ENCODE results near the gene EPHB3. TPM values are rescaled to one million over a fixed set of nuclear protein-coding genes. Genes with fewer than 3 reads are reported as not detected.

Gene EPHB3
- total RNA-seq, 4 donors from 2014 or later = 14.7 to 58.1 (median 33.1) TPM

GRCh38 chr3:184567946-184568559, 6.5 kb downstream of the EPHB3 start:
- peaks cover 56 to 77% (median 58%) of the 10 kb centered on the region in 3 donors for H3K4me1 ChIP-seq
- H3K27me3 ChIP-seq = peaks cover 0 to 16% (median 0%) of the 10 kb centered on the region in 4 donors
- intact Hi-C loops (cut with DNase I) = no loop called here
- peak overlapping the region; percentile 88 to 98 (median 94) for H3K27ac ChIP-seq
- TF ChIP-seq POLR2A (IDR thresholded peaks at IDR 0.05) (no peak), CTCF (IDR thresholded peaks at IDR 0.05) (no peak)
- H3K4me3 ChIP-seq = peak overlapping the region; percentile 36 to 74 (median 56)
- WGBS, 2 donors = 49 to 58% methylated on average over 10 of the region's 16 CpGs
- DNase-seq = no peak
- H3K36me3 ChIP-seq = peaks cover 0 to 18% (median 0%) of the 10 kb centered on the region in 3 donors
- no peaks in the 10 kb centered on the region for H3K9me3 ChIP-seq

- WGBS, 2 donors = 8% methylated on average over 7 of the region's 16 CpGs; no CpG with 5 or more reads in 1 of the 2 donors
- DNase-seq = no peak
- TF ChIP-seq POLR2A (IDR thresholded peaks at IDR 0.05) (no peak), CTCF (IDR thresholded peaks at IDR 0.05) (no peak)
- intact Hi-C loops (cut with DNase I) = no loop called here
- Histone ChIP-seq H3K27me3 (peaks cover 0 to 16% (median 0%) of the 10 kb centered on the region in 4 donors), H3K4me1 (peaks cover 55 to 72% (median 56%) of the 10 kb centered on the region in 3 donors), H3K27ac (peak overlapping the region; percentile 88 to 98 (median 94)), H3K9me3 (no peaks in the 10 kb centered on the region), H3K36me3 (peaks cover 0 to 23% (median 0%) of the 10 kb centered on the region in 3 donors), H3K4me3 (peak overlapping the region; percentile 36 to 74 (median 56))
These were observed 7.0 kb downstream of the EPHB3 start for GRCh38 chr3:184568560-184568923.

GRCh38 chr3:184568924-184569829, 7.6 kb downstream of the EPHB3 start:
- peak; percentile 31 for DNase-seq
- Histone ChIP-seq H3K4me3 (peak overlapping the region; percentile 36 to 74 (median 56)), H3K9me3 (no peaks in the 10 kb centered on the region), H3K36me3 (peaks cover 0 to 30% (median 0%) of the 10 kb centered on the region in 3 donors), H3K27me3 (peaks cover 0 to 16% (median 0%) of the 10 kb centered on the region in 4 donors), H3K4me1 (peaks cover 49 to 66% (median 56%) of the 10 kb centered on the region in 3 donors), H3K27ac (peak overlapping the region; percentile 88 to 98 (median 94))
- intact Hi-C loops (cut with DNase I) = no loop called here
- WGBS, 2 donors = 0 to 8% methylated on average over 6 to 19 of the region's 68 CpGs
- TF ChIP-seq POLR2A (IDR thresholded peaks at IDR 0.05) (no peak), CTCF (IDR thresholded peaks at IDR 0.05) (no peak)

GRCh38 chr3:184570035-184570434, 8.4 kb downstream of the EPHB3 start:
- Histone ChIP-seq H3K27me3 (peaks cover 0 to 16% (median 0%) of the 10 kb centered on the region in 4 donors), H3K9me3 (no peaks in the 10 kb centered on the region), H3K4me3 (peak overlapping the region in 1 of 4 donors; percentile 57), H3K27ac (peak overlapping the region in 2 of 4 donors; percentile 95 to 98), H3K4me1 (peaks cover 41 to 57% (median 51%) of the 10 kb centered on the region in 3 donors), H3K36me3 (peaks cover 0 to 38% (median 3%) of the 10 kb centered on the region in 3 donors)
- TF ChIP-seq POLR2A (IDR thresholded peaks at IDR 0.05) = no peak
- TF ChIP-seq CTCF (IDR thresholded peaks at IDR 0.05) = no peak
- WGBS, 2 donors = 60 to 71% methylated on average over 1 to 3 of the region's 3 CpGs
- intact Hi-C loops (cut with DNase I) = no loop called here
- DNase-seq = no peak
